ENCODE measurements around the gene DKKL1. TPM values are rescaled to one million over a fixed set of nuclear protein-coding genes. Genes with fewer than 3 reads are reported as not detected.

DKKL1 gene
- total and polyA plus RNA-seq, 7 donors, result 0.17 to 3.6 (median 1.9) TPM; not detected in 3

- H3K27ac ChIP-seq, result no peak overlapping the region
- WGBS, 2 donors, result 84 to 90% methylated on average over 8 of the region's 8 CpGs
- no peak for DNase-seq
- TF ChIP-seq EP300 (IDR thresholded peaks at IDR 0.05) (no peak), CTCF (IDR thresholded peaks at IDR 0.05) (no peak), POLR2A (IDR thresholded peaks at IDR 0.05) (no peak), POLR2AphosphoS5 (IDR thresholded peaks at IDR 0.05) (no peak)
- no peaks in the 10 kb centered on the region for H3K36me3 ChIP-seq
- H3K9me3 ChIP-seq, result no peaks in the 10 kb centered on the region
- no peaks in the 10 kb centered on the region for H3K4me1 ChIP-seq
- peaks cover 0 to 11% (median 0%) of the 10 kb centered on the region in 3 donors for H3K27me3 ChIP-seq
- H3K4me3 ChIP-seq, result no peak overlapping the region
- intact Hi-C loops (cut with DNase I), result no loop called here
Measured at GRCh38 chr19:49408816-49409440, 45.3 kb downstream of the DKKL1 start.

- Histone ChIP-seq H3K4me1 (no peaks in the 10 kb centered on the region), H3K9me3 (no peaks in the 10 kb centered on the region), H3K27ac (no peak overlapping the region), H3K36me3 (no peaks in the 10 kb centered on the region), H3K4me3 (no peak overlapping the region), H3K27me3 (peaks cover 0 to 13% (median 0%) of the 10 kb centered on the region in 3 donors)
- WGBS, 2 donors, result 60 to 66% methylated on average over 5 of the region's 5 CpGs
- no peak for DNase-seq
- no peak for TF ChIP-seq POLR2AphosphoS5 (IDR thresholded peaks at IDR 0.05)
- no peak for TF ChIP-seq EP300 (IDR thresholded peaks at IDR 0.05)
- no peak for TF ChIP-seq POLR2A (IDR thresholded peaks at IDR 0.05)
- no peak for TF ChIP-seq CTCF (IDR thresholded peaks at IDR 0.05)
- intact Hi-C loops (cut with DNase I), result no loop called here
Measured at GRCh38 chr19:49409441-49410029, 45.9 kb downstream of the DKKL1 start.

- H3K4me1 ChIP-seq, result no peaks in the 10 kb centered on the region
- WGBS, 2 donors, result 77 to 83% methylated on average over 3 of the region's 3 CpGs
- TF ChIP-seq POLR2AphosphoS5 (IDR thresholded peaks at IDR 0.05), result no peak
Measured at GRCh38 chr19:49411681-49412326, 48.1 kb downstream of the DKKL1 start.

GRCh38 chr19:49413348-49413747, 49.7 kb downstream of the DKKL1 start:
- peaks cover 0 to 42% (median 28%) of the 10 kb centered on the region in 3 donors for H3K27me3 ChIP-seq
- 69 to 78% methylated on average over 9 of the region's 9 CpGs for WGBS, 2 donors
- H3K9me3 ChIP-seq, result no peaks in the 10 kb centered on the region
- intact Hi-C loops (cut with DNase I), result no loop called here
- no peak overlapping the region for H3K4me3 ChIP-seq
- H3K36me3 ChIP-seq, result no peaks in the 10 kb centered on the region
- no peak overlapping the region for H3K27ac ChIP-seq
- TF ChIP-seq CTCF (IDR thresholded peaks at IDR 0.05) (no peak), POLR2AphosphoS5 (IDR thresholded peaks at IDR 0.05) (no peak), EP300 (IDR thresholded peaks at IDR 0.05) (no peak), POLR2A (IDR thresholded peaks at IDR 0.05) (no peak)
- no peaks in the 10 kb centered on the region for H3K4me1 ChIP-seq
- no peak for DNase-seq

More at GRCh38 chr19:49411681-49412326, 48.1 kb downstream of the DKKL1 start:
- Histone ChIP-seq H3K27ac (no peak overlapping the region), H3K4me3 (no peak overlapping the region), H3K9me3 (no peaks in the 10 kb centered on the region), H3K36me3 (no peaks in the 10 kb centered on the region), H3K27me3 (peaks cover 0 to 27% (median 14%) of the 10 kb centered on the region in 3 donors)
- intact Hi-C loops (cut with DNase I), result no loop called here
- no peak for DNase-seq

GRCh38 chr19:49414256-49414655, 50.6 kb downstream of the DKKL1 start:
- H3K36me3 ChIP-seq, result no peaks in the 10 kb centered on the region
- no peak overlapping the region for H3K4me3 ChIP-seq
- H3K27ac ChIP-seq, result no peak overlapping the region
- H3K4me1 ChIP-seq, result no peaks in the 10 kb centered on the region
- no peaks in the 10 kb centered on the region for H3K9me3 ChIP-seq
- peaks cover 5 to 52% (median 37%) of the 10 kb centered on the region in 3 donors for H3K27me3 ChIP-seq
- intact Hi-C loops (cut with DNase I), result no loop called here
- WGBS, 2 donors, result 79 to 88% methylated on average over 3 of the region's 3 CpGs
- DNase-seq, result no peak
- TF ChIP-seq CTCF (IDR thresholded peaks at IDR 0.05), result no peak
- no peak for TF ChIP-seq POLR2AphosphoS5 (IDR thresholded peaks at IDR 0.05)
- no peak for TF ChIP-seq POLR2A (IDR thresholded peaks at IDR 0.05)
- no peak for TF ChIP-seq EP300 (IDR thresholded peaks at IDR 0.05)
